ENCODE data around the gene KAT8. TPM values are rescaled to one million over a fixed set of nuclear protein-coding genes. Genes with fewer than 3 reads are reported as not detected.

Gene KAT8
- total RNA-seq, 1 donor = 31.8 TPM

DNA sequence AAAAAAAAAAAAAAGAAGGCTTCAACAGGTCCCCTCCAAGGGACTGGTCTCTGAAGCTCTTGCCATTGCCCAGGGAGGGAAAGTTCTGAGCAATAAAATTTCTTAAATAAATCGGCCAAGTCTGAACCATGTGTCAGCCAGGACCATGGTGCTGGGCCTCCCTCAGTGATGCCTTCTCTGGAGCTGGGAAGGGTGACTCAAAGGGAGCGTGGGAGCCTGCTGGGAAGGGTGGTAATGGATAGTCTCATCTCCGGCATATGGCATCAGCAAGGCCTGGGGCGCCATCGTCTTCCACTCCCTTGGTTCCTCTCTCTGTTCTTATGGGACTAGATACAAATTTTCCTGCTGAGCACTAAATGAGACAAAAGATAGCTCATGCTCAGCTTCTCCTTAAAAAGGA, 25.1 kb upstream of the KAT8 start:
- Histone ChIP-seq H3K27ac (ENCODE audit: low read depth, low read length) (peak overlapping the region; percentile 74), H3K79me2 (ENCODE audit: insufficient read depth, low read length) (peaks cover 56% of the 10 kb centered on the region), H3K9me3 (ENCODE audit: low read depth, low read length) (no peaks in the 10 kb centered on the region), H3K4me2 (ENCODE audit: insufficient read depth, low read length) (peak overlapping the region; percentile 93), H3K27me3 (ENCODE audit: insufficient read depth, low read length) (no peaks in the 10 kb centered on the region), H2AFZ (ENCODE audit: low read length) (no peak overlapping the region), H4K20me1 (ENCODE audit: insufficient read depth, low read length) (peaks cover 6% of the 10 kb centered on the region), H3K4me3 (ENCODE audit: insufficient read depth, low read length) (no peak overlapping the region), H3K36me3 (ENCODE audit: insufficient read depth, low read length) (peaks cover 26% of the 10 kb centered on the region), H3K4me1 (ENCODE audit: insufficient read depth, low read length) (peaks cover 31% of the 10 kb centered on the region)
- peak; percentile 97 for DNase-seq (ENCODE audit: insufficient read length, low spot score, missing footprints)
- TF ChIP-seq, protein P1, sequence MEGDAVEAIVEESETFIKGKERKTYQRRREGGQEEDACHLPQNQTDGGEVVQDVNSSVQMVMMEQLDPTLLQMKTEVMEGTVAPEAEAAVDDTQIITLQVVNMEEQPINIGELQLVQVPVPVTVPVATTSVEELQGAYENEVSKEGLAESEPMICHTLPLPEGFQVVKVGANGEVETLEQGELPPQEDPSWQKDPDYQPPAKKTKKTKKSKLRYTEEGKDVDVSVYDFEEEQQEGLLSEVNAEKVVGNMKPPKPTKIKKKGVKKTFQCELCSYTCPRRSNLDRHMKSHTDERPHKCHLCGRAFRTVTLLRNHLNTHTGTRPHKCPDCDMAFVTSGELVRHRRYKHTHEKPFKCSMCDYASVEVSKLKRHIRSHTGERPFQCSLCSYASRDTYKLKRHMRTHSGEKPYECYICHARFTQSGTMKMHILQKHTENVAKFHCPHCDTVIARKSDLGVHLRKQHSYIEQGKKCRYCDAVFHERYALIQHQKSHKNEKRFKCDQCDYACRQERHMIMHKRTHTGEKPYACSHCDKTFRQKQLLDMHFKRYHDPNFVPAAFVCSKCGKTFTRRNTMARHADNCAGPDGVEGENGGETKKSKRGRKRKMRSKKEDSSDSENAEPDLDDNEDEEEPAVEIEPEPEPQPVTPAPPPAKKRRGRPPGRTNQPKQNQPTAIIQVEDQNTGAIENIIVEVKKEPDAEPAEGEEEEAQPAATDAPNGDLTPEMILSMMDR (IDR thresholded peaks at IDR 0.05; ENCODE audit: extremely low read depth, low read depth, low read length) = no peak

DNA sequence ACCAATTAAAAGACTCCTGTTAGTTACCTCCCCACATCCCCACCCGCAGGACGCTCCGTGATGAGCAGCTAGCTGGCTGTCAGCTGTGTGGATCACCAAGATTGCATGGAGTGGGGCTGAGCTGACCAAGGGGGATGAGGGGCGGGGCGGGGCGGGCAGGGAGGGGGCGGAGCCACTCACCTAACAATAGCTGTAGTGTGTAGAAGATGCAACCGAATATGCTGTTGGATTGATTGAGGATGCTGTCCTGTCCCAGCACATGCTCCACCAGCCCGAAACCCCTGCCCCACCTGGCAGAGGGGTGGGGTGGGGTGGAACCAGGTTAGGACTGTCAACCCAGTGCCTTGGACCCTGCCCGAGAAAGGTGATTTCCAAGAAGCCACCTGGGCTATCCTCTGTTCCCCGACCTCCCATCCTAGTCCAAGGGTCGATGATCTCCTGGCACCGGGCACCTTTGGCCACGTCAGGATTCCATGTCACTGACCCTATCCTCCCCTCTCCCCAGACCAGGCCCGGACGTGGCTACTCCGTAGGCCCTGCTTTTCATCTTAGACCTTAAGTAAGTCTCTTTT, 24.2 kb upstream of the KAT8 start:
- no peaks in the 10 kb centered on the region for H3K9me3 ChIP-seq (ENCODE audit: low read depth, low read length)
- peak; percentile 80 for DNase-seq (ENCODE audit: insufficient read length, low spot score, missing footprints)
- H3K36me3 ChIP-seq (ENCODE audit: insufficient read depth, low read length) = peaks cover 26% of the 10 kb centered on the region
- peak overlapping the region; percentile 93 for H3K4me2 ChIP-seq (ENCODE audit: insufficient read depth, low read length)
- H2AFZ ChIP-seq (ENCODE audit: low read length) = no peak overlapping the region
- peak overlapping the region; percentile 96 for H3K4me3 ChIP-seq (ENCODE audit: insufficient read depth, low read length)
- peak overlapping the region; percentile 74 for H3K27ac ChIP-seq (ENCODE audit: low read depth, low read length)
- TF ChIP-seq, protein P1 (IDR thresholded peaks at IDR 0.05; ENCODE audit: extremely low read depth, low read depth, low read length) = no peak
- peaks cover 6% of the 10 kb centered on the region for H4K20me1 ChIP-seq (ENCODE audit: insufficient read depth, low read length)
- peaks cover 52% of the 10 kb centered on the region for H3K79me2 ChIP-seq (ENCODE audit: insufficient read depth, low read length)
- peaks cover 31% of the 10 kb centered on the region for H3K4me1 ChIP-seq (ENCODE audit: insufficient read depth, low read length)
- no peaks in the 10 kb centered on the region for H3K27me3 ChIP-seq (ENCODE audit: insufficient read depth, low read length)

DNA sequence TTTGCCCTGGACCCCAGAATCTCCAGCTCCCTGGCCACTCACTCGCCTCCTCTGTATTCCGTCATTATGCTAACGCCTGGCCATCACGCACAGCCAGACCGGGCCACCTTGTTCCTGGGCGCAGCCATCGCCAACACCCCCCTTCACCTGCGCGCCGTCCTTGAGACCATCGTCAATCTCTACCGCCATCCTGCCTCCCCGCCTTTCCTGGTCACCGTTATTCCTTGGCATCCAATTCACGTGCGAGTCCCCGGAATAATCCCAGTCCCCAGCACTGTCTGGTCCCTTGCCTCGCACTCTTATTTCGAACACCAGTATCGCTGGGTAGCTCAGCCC, 23.4 kb upstream of the KAT8 start:
- no peaks in the 10 kb centered on the region for H3K9me3 ChIP-seq (ENCODE audit: low read depth, low read length)
- no peaks in the 10 kb centered on the region for H3K27me3 ChIP-seq (ENCODE audit: insufficient read depth, low read length)
- TF ChIP-seq, protein P1 (IDR thresholded peaks at IDR 0.05; ENCODE audit: extremely low read depth, low read depth, low read length) = no peak
- H3K4me1 ChIP-seq (ENCODE audit: insufficient read depth, low read length) = peaks cover 31% of the 10 kb centered on the region
- DNase-seq (ENCODE audit: insufficient read length, low spot score, missing footprints) = peak; percentile 83
- H3K36me3 ChIP-seq (ENCODE audit: insufficient read depth, low read length) = peaks cover 21% of the 10 kb centered on the region
- peak overlapping the region; percentile 93 for H3K4me2 ChIP-seq (ENCODE audit: insufficient read depth, low read length)
- peak overlapping the region; percentile 74 for H3K27ac ChIP-seq (ENCODE audit: low read depth, low read length)
- peaks cover 43% of the 10 kb centered on the region for H3K79me2 ChIP-seq (ENCODE audit: insufficient read depth, low read length)
- H4K20me1 ChIP-seq (ENCODE audit: insufficient read depth, low read length) = peaks cover 6% of the 10 kb centered on the region
- peak overlapping the region; percentile 96 for H3K4me3 ChIP-seq (ENCODE audit: insufficient read depth, low read length)
- peak overlapping the region; percentile 80 for H2AFZ ChIP-seq (ENCODE audit: low read length)

DNA sequence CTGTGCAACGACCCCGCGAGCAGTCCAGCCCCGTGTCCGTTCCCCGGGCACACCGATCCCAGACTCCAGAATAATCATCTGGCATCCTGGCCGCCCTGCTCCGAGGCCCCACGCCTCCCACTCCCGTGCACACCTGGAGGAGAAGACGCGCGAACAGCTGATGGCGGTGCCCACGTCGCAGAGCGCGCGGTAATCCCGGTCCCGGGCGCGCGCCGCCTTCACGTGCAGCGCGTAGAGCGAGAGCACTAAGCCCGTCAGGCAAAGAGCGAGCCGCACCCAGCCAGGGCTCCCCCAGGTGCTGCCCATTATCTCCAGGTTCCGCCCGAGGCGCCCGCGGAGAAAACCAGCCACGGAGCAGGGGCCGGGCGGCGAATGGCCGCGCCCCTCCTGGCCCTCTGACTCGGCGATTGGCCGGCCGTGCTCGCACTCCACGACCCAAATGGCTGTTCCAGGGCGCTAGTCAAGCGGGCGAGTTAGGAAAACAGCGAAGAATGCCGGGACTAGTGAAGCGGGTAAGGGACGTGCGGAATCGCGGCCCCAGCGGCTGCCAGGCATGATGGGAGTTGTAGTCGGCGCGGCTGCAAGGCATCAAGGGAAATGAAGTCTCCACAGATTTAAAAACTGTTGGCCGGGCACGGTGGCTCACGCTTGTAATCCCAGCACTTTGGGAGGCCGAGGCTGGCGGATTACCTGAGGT, 22.9 kb upstream of the KAT8 start, which contains the start of gene VKORC1:
VKORC1 (minus strand) TSS at position 374 of the 697 bp plus-strand sequence; CDS start at position 306, 68 bp downstream.
- Histone ChIP-seq H3K4me1 (ENCODE audit: insufficient read depth, low read length) (peaks cover 31% of the 10 kb centered on the region), H3K4me2 (ENCODE audit: insufficient read depth, low read length) (peak within 1 kb of the TSS; percentile 93), H2AFZ (ENCODE audit: low read length) (peak within 1 kb of the TSS; percentile 80), H3K9me3 (ENCODE audit: low read depth, low read length) (no peaks in the 10 kb centered on the region), H3K36me3 (ENCODE audit: insufficient read depth, low read length) (peaks cover 18% of the 10 kb centered on the region), H4K20me1 (ENCODE audit: insufficient read depth, low read length) (peaks cover 6% of the 10 kb centered on the region), H3K79me2 (ENCODE audit: insufficient read depth, low read length) (peaks cover 40% of the 10 kb centered on the region), H3K27me3 (ENCODE audit: insufficient read depth, low read length) (no peaks in the 10 kb centered on the region), H3K4me3 (ENCODE audit: insufficient read depth, low read length) (peak within 1 kb of the TSS; percentile 96), H3K27ac (ENCODE audit: low read depth, low read length) (peak within 1 kb of the TSS; percentile 74)
- peak; percentile 99 for DNase-seq (ENCODE audit: insufficient read length, low spot score, missing footprints)
- TF ChIP-seq, protein P1 (IDR thresholded peaks at IDR 0.05; ENCODE audit: extremely low read depth, low read depth, low read length) = no peak

All from osteoblast (primary cell).